ENCODE data around the gene PLK1. TPM values are rescaled to one million over a fixed set of nuclear protein-coding genes. Genes with fewer than 3 reads are reported as not detected.

PLK1 gene
- total and polyA plus RNA-seq, 2 of the 13 experiments (the other 11 are each of a cell fraction or from before 2014, with no cell fraction given) = 71.5 to 76.3 TPM

GRCh38 chr16:23678430-23679273 is at the start of gene PLK1 (continued):
- TF ChIP-seq BCLAF1 (IDR thresholded peaks at IDR 0.05) = no peak
- peak; percentile 91 for TF ChIP-seq ZNF205 (CRISPR knock-in tag; IDR thresholded peaks at IDR 0.05)
- peak; percentile 23 to 49; a peak in 1 of 4 replicates for TF ChIP-seq EP300 (IDR thresholded peaks at IDR 0.05; ENCODE audit: low read depth in 2 of 2, low read length in 2 of 2)
- TF ChIP-seq EP300 (CRISPR knock-in tag; IDR thresholded peaks at IDR 0.05; ENCODE audit: borderline replicate concordance) = no peak
- peak; percentile 96 for TF ChIP-seq HNRNPLL (IDR thresholded peaks at IDR 0.05; ENCODE audit: low read depth, low read length, poor library complexity, severe bottlenecking)
- TF ChIP-seq ZHX1 (CRISPR knock-in tag; IDR thresholded peaks at IDR 0.05; ENCODE audit: low read depth) = peak; percentile 95
- peak; percentile 38; the same call in 1 of the 2 replicates for TF ChIP-seq ZBTB38 (CRISPR knock-in tag; IDR thresholded peaks at IDR 0.05)
- peak; percentile 91; the same call in 1 of the 2 replicates for TF ChIP-seq ZNF580 (CRISPR knock-in tag; IDR thresholded peaks at IDR 0.05; ENCODE audit: borderline replicate concordance, low read depth)
- TF ChIP-seq ZNF746 (CRISPR knock-in tag; IDR thresholded peaks at IDR 0.05) = peak; percentile 42; the same call in 1 of the 2 replicates
- TF ChIP-seq THAP7 (CRISPR knock-in tag; IDR thresholded peaks at IDR 0.05) = no peak; the same call in 1 of the 2 replicates
- no peak for TF ChIP-seq HDAC6 (IDR thresholded peaks at IDR 0.05; ENCODE audit: low read depth, low read length)
- TF ChIP-seq ELF4 (CRISPR knock-in tag; IDR thresholded peaks at IDR 0.05; ENCODE audit: borderline replicate concordance) = 0 out of 2 replicates have a peak, but pooled peaks have one; percentile 29
- TF ChIP-seq CREBL2 (CRISPR knock-in tag; IDR thresholded peaks at IDR 0.05; ENCODE audit: borderline replicate concordance) = 0 out of 2 replicates have a peak, but pooled peaks have one; percentile 87
- TF ChIP-seq ZFP82 (CRISPR knock-in tag; IDR thresholded peaks at IDR 0.05; ENCODE audit: borderline replicate concordance) = peak; percentile 89
- TF ChIP-seq ZNF570 (CRISPR knock-in tag; IDR thresholded peaks at IDR 0.05; ENCODE audit: borderline replicate concordance) = no peak
- no peak; the same call in 1 of the 2 replicates for TF ChIP-seq SIX1 (CRISPR knock-in tag; IDR thresholded peaks at IDR 0.05; ENCODE audit: borderline replicate concordance)
- TF ChIP-seq PCBP2 (optimal IDR thresholded peaks at IDR 0.05; ENCODE audit: low read depth, low read length, poor library complexity, severe bottlenecking) = no peak
- 0 out of 2 replicates have a peak, but pooled peaks have one; percentile 39 for TF ChIP-seq ZNF20 (CRISPR knock-in tag; IDR thresholded peaks at IDR 0.05)
- peak; percentile 60 for TF ChIP-seq JARID2 (CRISPR knock-in tag; IDR thresholded peaks at IDR 0.05; ENCODE audit: insufficient replicate concordance)
- no peak for TF ChIP-seq MAFG (CRISPR knock-in tag; IDR thresholded peaks at IDR 0.05)

Measured in HepG2 (cell line).